ENCODE results near the gene IFITM2.
"Not testable (repeated sequence)": the region's sequence is repeated elsewhere in the genome, so short reads cannot be mapped to it uniquely, and the experiment has no call there.

Gene IFITM2

GRCh38 chr11:293852-294661 is 13.6 kb upstream of the IFITM2 start:
- no peak for DNase-seq

GRCh38 chr11:294780-295179 is 12.8 kb upstream of the IFITM2 start:
- DNase-seq, result no peak

DNA sequence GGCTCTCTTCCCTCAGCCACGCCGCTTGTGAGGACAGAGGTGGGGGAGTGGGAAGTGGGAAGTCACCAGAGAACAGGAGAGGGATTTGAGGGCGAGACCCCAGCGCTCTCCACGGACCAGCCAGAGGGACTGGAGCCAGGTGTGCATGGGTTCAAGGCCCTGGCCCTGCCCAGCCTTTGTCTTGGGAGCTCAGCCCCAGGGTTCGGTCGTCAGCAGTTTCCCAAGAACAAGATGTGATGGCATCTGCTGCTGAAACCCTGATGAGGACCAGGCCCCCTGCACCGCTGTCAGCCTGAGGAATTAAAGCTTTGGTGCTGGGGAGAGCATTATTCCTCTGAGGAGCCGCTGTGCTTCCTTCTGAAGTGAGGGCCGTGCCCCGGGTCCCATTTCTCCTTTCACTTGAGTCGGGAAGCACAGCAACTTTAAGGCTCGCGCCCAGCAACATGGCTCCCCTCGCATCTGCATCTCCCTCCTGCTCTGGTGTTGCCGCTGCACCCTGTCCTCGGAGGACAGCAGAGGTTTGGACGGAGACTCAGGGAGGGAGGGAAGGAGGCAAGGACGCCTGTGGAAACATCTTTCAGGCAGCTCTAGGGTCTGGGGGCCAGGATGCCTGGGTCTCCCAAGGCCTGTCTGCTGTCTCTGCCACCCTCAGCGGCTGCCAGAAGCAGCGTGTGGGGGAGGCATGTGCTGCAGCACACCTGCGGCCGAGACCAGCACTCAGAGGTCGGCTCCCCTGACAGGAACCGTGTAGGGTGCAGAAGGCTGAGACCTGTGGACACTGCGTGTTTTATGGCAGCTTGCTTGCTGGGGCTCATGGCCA is 12.1 kb upstream of the IFITM2 start:
- DNase-seq, result no peak

GRCh38 chr11:296171-297050 is 11.2 kb upstream of the IFITM2 start:
- no peak for DNase-seq

GRCh38 chr11:297051-297585 is 10.5 kb upstream of the IFITM2 start:
- DNase-seq, result no peak

DNA sequence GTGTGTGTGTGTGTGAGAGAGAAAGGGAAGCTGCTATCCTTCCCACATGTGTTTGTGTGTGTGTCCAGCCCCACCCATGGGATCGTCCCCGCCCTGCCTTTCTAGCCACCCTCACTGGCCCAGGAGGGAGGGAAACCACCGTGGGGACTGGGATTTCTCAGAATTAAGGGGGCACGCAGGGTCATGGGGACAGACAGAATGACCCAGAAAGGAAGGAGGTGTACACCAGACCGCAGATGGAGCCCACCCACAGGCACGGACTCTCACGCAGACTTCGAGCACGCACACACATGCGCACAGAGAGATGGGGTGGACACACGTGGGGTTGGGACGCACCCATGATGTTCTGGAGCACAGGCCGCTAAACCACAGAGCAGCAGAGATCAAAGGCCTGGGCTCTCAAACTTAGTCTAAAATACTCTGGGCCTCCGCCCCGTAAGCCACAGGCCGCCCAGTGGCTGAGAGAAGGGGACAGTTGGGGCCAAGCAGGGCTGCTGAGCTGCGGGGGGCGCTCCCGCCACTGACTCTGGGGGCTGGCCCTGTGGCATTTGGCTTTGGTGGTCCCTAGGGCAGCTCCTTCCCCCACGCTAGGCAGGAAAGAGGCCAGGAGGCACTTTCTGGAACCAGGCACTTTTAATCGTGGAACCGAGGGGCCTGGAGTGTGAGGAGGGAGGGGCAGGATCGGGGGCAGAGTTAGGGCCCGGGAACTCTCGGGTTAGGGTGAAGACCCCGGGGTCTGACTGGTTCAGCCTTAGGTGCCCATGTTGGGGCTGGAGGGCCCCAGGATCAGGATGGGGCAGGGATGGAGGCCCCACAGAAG is 9.8 kb upstream of the IFITM2 start:
- no peak for DNase-seq

GRCh38 chr11:298406-299065 is 9.1 kb upstream of the IFITM2 start:
- no peak for DNase-seq

DNA sequence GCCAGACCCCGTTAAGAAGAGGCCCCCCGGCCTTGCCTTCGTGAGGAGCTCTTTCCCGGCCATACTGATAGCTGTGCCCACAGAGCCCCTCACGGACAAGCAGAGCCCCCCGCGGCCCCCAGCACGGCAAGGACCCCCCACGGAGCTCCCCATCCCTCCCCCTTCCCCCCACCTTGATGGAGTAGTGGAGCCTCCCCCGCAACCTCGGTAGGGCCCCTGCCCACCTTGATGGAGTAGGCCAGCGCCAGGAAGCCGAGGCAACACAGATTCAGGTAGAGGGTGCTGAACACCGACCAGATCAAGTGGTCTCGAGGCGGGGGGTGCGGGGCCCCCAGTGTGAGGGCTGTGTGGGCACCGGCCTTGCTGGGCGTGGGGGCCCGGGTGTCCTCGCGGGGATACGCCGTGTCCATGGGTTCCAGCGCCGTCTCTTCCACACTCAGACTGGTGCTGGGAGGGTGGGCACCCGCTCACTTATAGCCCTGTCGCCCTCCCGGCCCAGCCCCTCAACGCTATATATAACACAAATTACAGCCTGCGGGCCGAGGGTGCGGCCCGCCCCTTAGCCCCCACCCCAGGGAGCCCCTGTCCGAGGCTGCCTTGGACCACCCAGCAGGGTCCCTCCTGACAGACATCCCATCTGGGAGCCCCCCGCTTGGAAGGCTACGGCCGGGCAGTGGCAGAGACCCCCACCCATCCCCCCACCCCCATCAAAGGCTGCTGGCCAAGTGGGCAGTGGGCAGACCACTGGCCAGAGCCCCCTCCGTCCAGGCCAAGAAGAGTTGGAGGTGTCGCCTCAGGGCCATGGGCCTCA is 8.3 kb upstream of the IFITM2 start, which contains the start of gene IFITM5:
TSS of gene IFITM5 (minus strand) at position 446 of the 811 bp plus-strand sequence. CDS start at position 410, 36 bp downstream.
- DNase-seq, result no peak

DNA sequence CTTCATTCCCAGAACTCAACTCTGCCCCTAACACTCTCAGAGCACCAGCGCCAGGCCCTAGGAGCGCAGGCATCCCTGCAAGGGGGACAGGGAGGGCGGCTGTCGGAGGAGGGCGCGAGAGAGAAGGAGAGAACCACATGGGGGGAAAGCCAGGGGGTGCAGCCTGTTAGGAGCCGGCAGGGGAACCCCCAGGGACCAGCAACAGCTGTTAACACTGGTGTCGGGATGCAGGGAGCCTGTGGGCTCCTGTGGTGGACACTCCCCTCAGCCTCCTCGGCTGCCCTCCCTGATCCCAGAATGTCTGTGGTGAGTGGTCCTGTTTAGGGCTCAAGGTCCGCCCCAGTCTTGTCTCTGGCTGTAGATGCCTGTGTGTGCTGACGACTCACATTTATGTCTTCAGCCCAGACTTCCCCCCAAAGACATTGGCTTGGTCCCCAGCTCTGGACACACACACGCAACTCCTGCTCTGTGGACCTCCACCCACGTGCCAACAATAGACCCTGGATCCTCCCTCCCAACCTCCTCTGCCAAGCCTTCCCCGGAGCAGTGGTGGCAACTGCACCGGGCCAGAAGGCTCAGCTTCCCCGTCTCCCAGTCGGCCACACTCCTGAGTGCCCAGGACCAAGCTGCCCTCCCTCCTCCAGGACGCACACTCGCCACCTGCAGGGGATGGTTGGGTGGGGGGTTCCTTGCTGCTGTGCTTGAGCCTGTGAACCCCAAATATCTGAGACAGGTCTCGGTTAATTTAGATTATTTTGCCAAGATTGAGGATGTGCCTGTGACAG is 7.5 kb upstream of the IFITM2 start:
- no peak for DNase-seq

- DNase-seq, result no peak
Observed at GRCh38 chr11:303363-303762, 4.3 kb upstream of the IFITM2 start.

- DNase-seq, result no peak
Observed at GRCh38 chr11:304061-304506, 3.5 kb upstream of the IFITM2 start.

GRCh38 chr11:304915-305843 is 2.4 kb upstream of the IFITM2 start:
- DNase-seq, result peak in 1 of 2 experiments; percentile 15

- no peak for DNase-seq
Observed at GRCh38 chr11:305844-306211, 1.8 kb upstream of the IFITM2 start.

- DNase-seq, result no peak
Observed at GRCh38 chr11:306645-307371, 808 bp upstream of the IFITM2 start.

GRCh38 chr11:308740-309665 is 1.4 kb downstream of the IFITM2 start:
- not testable (repeated sequence) for DNase-seq

GRCh38 chr11:309979-310572 is 2.5 kb downstream of the IFITM2 start:
- not testable (repeated sequence) for DNase-seq

Measured in NCI-H2081 (cell line).